Ovary (tissue), 9 donors: Measurements from ENCODE around the gene CTR9. TPM values are rescaled to one million over a fixed set of nuclear protein-coding genes. Genes with fewer than 3 reads are reported as not detected.

Source experiments
- DNase-seq, 5 donors: peaks; one replicate each; pipeline ENCODE4 v3.0.0-alpha.2; 2019 to 2020
- H3K27ac ChIP-seq, 2 donors: fragments of 200-600 bp; one replicate each; pipeline versions ENCODE4 v1.5.1 to v1.8.0; 2019 to 2022
- H3K27me3 ChIP-seq: fragments of 200-600 bp; one replicate; pipeline ENCODE4 v1.8.0; 2022
- H3K36me3 ChIP-seq: fragments of 200-600 bp; sonication (generic); one replicate; pipeline ENCODE4 v1.5.1; 2019
- H3K4me1 ChIP-seq: one replicate; pipeline ENCODE4 v1.8.1; 2013; ENCODE audit warnings: mild to moderate bottlenecking, moderate library complexity; ENCODE audit not compliant: insufficient read depth
- H3K4me3 ChIP-seq: fragments of 200-600 bp; sonication (generic); one replicate; pipeline ENCODE4 v1.5.1; 2017
- H3K9me3 ChIP-seq, 2 donors: fragments of 200-600 bp in 1 of 2; sonication (generic) in 1 of 2; one replicate each; pipeline versions ENCODE4 v1.5.1 to v1.8.1; 2013 to 2019; ENCODE audit warnings: mild to moderate bottlenecking in 1 of 2, moderate library complexity in 1 of 2
- EP300 ChIP-seq: sonication (generic); formaldehyde crosslinking; IDR thresholded peaks from one replicate; pipeline ENCODE4 v1.6.1; 2017; ENCODE audit warnings: antibody characterized with exemption
- POLR2A ChIP-seq: fragments of 450-650 bp; IDR thresholded peaks from one replicate; pipeline ENCODE4 v1.6.1; 2017; ENCODE audit warnings: antibody characterized with exemption, mild to moderate bottlenecking, moderate library complexity
- WGBS, 3 donors: extraction: QIAGEN DNeasy Blood & Tissue Kit in 1 of 3; methylation state at CpG; one replicate each; pipeline versions ENCODE4 v1.1.5 to v1.1.7; 2013 to 2017; 5-methylcytosine and 5-hydroxymethylcytosine counted together
- intact Hi-C, 4 donors: fragments of 100-400 bp; cut with DNase I; formaldehyde crosslinking; loops; one replicate each; pipeline versions ENCODE4 v1.11.0 to v1.15.1; 2022 to 2023
- polyA plus RNA-seq, 2 donors: library from polyadenylated mRNA; stranded (reverse); fragments of 200-250 nt in 1 of 2; fragments of 350-450 nt in 1 of 2; fragmentation: Illumina TruSeq in 1 of 2; extraction: RNeasy Lipid Tissue Mini Kit (QIAGEN cat#74804) in 1 of 2; gene quantifications; one replicate each; pipeline ENCODE4 v1.2.3, GENCODE V29; 2013 to 2014
- total RNA-seq, 7 donors: library from RNA; depleted of rRNA in 2 of 7; stranded (reverse); fragments of >200 nt in 2 of 7; fragmentation: NEBNext Ultra II Directional in 3 of 7; extraction: Animal tissue kit (Norgen Biotek cat#: 25700) in 3 of 7; gene quantifications; one replicate each; pipeline versions ENCODE4 v1.1.0 to v1.2.4, GENCODE V29; 2016 to 2023
- TF ChIP-seq, protein P1 (sequence below), 3 donors: fragments of 450-650 bp in 2 of 3; fragments of 200-600 bp in 1 of 3; IDR thresholded peaks; one replicate each; pipeline versions ENCODE4 v1.5.1 to v1.8.0; 2016 to 2022; ENCODE audit warnings: antibody characterized with exemption in 3 of 3, mild to moderate bottlenecking in 1 of 3
- donor health status: DM: no; HTN: no; CAD: no; lungs with moderate emphysema.
- donor health status: DM: no; HTN: no; CAD: no.
- donor health status: Bipolar disorder and iron deficiency.
- donor health status: DM: yes; HTN: yes; CAD: no.
- donor health status: DM: no; HTN: no; CAD: no.
- donor health status: DM: yes; HTN: yes; CAD: no.

The CTR9 gene
- total and polyA plus RNA-seq, 9 donors, result 18.0 to 40.6 (median 32.1) TPM

DNA sequence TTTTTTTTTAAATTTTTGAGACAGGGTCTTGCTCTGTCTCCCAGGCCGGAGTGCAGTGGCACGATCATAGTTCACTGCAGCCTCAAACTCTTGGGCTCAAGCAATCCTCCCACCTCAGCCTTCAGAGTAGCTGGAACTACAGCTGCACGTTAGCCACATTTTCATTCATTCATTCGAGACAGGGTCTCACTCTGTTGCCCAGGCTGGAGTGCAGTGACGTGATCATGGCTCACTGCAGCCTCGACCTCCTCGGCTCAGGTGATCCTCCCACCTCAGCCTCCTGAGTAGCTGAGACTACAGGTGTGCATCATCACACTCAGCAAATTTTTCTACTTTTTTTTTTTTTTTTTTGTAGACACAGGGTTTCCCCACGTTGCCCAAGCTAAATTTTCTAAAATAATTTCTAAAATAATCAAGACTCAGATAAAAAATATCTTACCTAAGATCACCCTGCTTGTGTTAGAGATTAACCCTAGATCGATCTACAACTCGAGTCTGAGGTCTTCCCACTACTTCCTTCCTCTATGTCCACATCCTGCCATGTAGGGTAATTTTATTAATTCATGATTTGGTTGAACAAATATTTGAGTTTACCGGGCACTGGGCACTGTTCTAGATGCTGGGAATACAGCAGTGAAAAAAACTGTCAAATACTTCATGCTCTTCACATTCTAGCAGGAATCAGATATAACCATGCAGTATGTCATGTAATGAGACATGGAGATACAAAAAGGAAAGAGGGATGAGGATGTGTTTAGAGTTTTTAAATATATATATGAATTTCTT, 42.6 kb downstream of the CTR9 start:
- intact Hi-C loops, result loop anchor here (2.0 to 10.0 kb wide), 6 partner anchors 141 to 993 kb away; no protein-coding TSS in a partner anchor
- no peak overlapping the region for H3K27ac ChIP-seq
- 64 to 70% (median 68%) methylated on average over 11 of the region's 11 CpGs for WGBS, 3 donors
- DNase-seq, result no peak
- no peaks in the 10 kb centered on the region for H3K36me3 ChIP-seq
- no peaks in the 10 kb centered on the region for H3K27me3 ChIP-seq
- H3K4me1 ChIP-seq, result no peaks in the 10 kb centered on the region
- no peaks in the 10 kb centered on the region for H3K9me3 ChIP-seq
- H3K4me3 ChIP-seq, result no peak overlapping the region
- TF ChIP-seq, protein P1, sequence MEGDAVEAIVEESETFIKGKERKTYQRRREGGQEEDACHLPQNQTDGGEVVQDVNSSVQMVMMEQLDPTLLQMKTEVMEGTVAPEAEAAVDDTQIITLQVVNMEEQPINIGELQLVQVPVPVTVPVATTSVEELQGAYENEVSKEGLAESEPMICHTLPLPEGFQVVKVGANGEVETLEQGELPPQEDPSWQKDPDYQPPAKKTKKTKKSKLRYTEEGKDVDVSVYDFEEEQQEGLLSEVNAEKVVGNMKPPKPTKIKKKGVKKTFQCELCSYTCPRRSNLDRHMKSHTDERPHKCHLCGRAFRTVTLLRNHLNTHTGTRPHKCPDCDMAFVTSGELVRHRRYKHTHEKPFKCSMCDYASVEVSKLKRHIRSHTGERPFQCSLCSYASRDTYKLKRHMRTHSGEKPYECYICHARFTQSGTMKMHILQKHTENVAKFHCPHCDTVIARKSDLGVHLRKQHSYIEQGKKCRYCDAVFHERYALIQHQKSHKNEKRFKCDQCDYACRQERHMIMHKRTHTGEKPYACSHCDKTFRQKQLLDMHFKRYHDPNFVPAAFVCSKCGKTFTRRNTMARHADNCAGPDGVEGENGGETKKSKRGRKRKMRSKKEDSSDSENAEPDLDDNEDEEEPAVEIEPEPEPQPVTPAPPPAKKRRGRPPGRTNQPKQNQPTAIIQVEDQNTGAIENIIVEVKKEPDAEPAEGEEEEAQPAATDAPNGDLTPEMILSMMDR (IDR thresholded peaks at IDR 0.05), result no peak
- TF ChIP-seq EP300, result no peak
- no peak for TF ChIP-seq POLR2A

DNA sequence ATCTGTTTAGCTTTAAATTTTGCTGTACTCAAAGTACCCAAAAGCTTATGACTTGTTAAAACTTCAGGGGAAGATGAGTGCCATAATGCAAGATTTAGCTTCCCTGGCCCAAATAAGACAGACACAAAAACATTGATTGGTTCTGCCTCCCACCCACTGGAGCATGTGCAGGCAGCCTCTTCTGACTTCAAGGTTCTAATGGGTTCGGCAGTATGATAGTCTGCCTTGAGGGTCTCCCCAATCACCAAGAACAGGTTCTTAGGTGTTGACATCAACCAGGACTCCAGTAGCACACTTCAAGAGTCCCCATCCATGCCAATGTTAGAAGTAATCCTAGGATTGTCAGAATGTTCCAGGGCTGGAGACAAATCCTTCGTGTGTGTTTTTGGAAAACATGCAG, 45.1 kb downstream of the CTR9 start:
- no peak overlapping the region for H3K4me3 ChIP-seq
- H3K4me1 ChIP-seq, result no peaks in the 10 kb centered on the region
- H3K27ac ChIP-seq, result no peak overlapping the region
- intact Hi-C loops, result loop anchor here in 2 of 4 donors (10.0 kb wide), 3 partner anchors 139 to 989 kb away; no protein-coding TSS in a partner anchor
- no peaks in the 10 kb centered on the region for H3K9me3 ChIP-seq
- no peak for TF ChIP-seq POLR2A
- TF ChIP-seq, protein P1 (IDR thresholded peaks at IDR 0.05), result no peak
- TF ChIP-seq EP300, result no peak
- H3K36me3 ChIP-seq, result no peaks in the 10 kb centered on the region
- DNase-seq, result no peak
- 44 to 52% (median 46%) methylated on average over 2 of the region's 2 CpGs for WGBS, 3 donors
- H3K27me3 ChIP-seq, result no peaks in the 10 kb centered on the region

DNA sequence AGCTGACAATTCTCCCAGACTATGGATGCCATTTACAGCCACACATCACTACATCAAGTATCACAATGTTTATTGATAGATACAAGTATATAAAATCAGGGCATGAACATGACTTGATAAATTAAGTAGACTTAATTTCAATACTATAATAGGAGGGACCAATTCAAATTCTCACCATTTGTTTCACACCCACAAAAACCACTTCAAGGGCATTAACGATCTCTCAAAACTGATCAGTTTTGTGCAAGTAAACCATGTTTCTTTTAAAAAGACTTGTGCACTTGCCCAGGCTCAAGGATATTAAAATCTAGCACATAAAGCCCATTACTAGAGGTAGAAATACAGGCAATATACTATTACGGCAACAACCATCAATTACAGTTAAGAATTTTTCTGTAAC, 46.0 kb downstream of the CTR9 start:
- WGBS, 3 donors, result 88 to 92% (median 90%) methylated on average over 2 of the region's 2 CpGs
- no peaks in the 10 kb centered on the region for H3K4me1 ChIP-seq
- TF ChIP-seq EP300, result no peak
- TF ChIP-seq, protein P1 (IDR thresholded peaks at IDR 0.05), result no peak
- TF ChIP-seq POLR2A, result no peak
- no peaks in the 10 kb centered on the region for H3K9me3 ChIP-seq
- H3K27ac ChIP-seq, result no peak overlapping the region
- no peak for DNase-seq
- intact Hi-C loops, result loop anchor here in 2 of 4 donors (10.0 kb wide), 3 partner anchors 138 to 988 kb away; no protein-coding TSS in a partner anchor
- H3K4me3 ChIP-seq, result no peak overlapping the region
- H3K36me3 ChIP-seq, result no peaks in the 10 kb centered on the region
- no peaks in the 10 kb centered on the region for H3K27me3 ChIP-seq

DNA sequence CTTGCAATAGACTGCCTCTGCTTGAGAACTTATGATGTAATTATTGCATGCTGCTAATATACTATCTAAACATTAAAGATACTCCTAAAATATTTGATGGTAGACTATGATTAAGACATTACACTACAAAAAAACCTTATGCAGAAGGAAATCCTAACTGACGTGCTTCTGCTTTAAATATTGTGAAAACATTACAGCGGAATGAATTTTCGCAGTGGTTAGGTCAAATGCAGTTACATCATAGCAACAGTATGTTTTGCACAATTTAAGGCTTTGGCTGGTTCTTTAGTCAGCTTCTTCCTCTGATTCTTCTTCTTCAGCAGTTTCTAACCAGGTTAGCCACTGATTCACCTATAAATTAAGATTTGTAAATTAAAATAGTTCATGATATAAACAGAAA, 46.5 kb downstream of the CTR9 start:
- H3K36me3 ChIP-seq, result no peaks in the 10 kb centered on the region
- TF ChIP-seq, protein P1 (IDR thresholded peaks at IDR 0.05), result no peak
- no peak for TF ChIP-seq EP300
- no peak for TF ChIP-seq POLR2A
- intact Hi-C loops, result loop anchor here in 2 of 4 donors (10.0 kb wide), 3 partner anchors 137 to 987 kb away; no protein-coding TSS in a partner anchor
- no peak for DNase-seq
- H3K27me3 ChIP-seq, result no peaks in the 10 kb centered on the region
- 79 to 89% (median 88%) methylated on average over 3 of the region's 3 CpGs for WGBS, 3 donors
- no peaks in the 10 kb centered on the region for H3K4me1 ChIP-seq
- no peak overlapping the region for H3K27ac ChIP-seq
- H3K9me3 ChIP-seq, result no peaks in the 10 kb centered on the region
- no peak overlapping the region for H3K4me3 ChIP-seq
